HepG2 (cell line): ENCODE results near the gene NFATC3. TPM values are rescaled to one million over a fixed set of nuclear protein-coding genes. Genes with fewer than 3 reads are reported as not detected.

Experiments used
- ATAC-seq: fragments of 200-7000 bp; cut with Tn5 transposase; 3 replicates; pipeline ENCODE4 v1.9.1; 2020; ENCODE audit warnings: mild to moderate bottlenecking, moderate library complexity
- BruUV-seq: library from RNA; stranded (reverse); fragments of 400-500 nt; replicated peaks from 2 replicates; lab custom pipeline; 2021; lab: Mats Ljungman, UMichigan
- CTCF ChIA-PET: fragments of 300-600 bp; formaldehyde crosslinking; extraction: SDS; loops from one replicate; lab custom pipeline; 2021; ENCODE audit warnings: low total read pairs, inconsistent platforms, low intra/inter-chr PET ratio; lab: Yijun Ruan, JAX
- POLR2A ChIA-PET: fragments of 350-600 bp; sonication (Branson Sonifier 250); formaldehyde crosslinking; loops from one replicate; lab custom pipeline; 2020; ENCODE audit warnings: antibody characterized with exemption, inconsistent platforms; lab: Yijun Ruan, JAX
- DNase-seq: peaks from one replicate; pipeline ENCODE4 v3.0.0-alpha.2; 2015; ENCODE audit warnings: low spot score
- FAIRE-seq: peaks from 3 replicates; lab custom pipeline; 2011; peaks lifted over from hg19 to GRCh38; lab: Jason Lieb, UNC
- H2AFZ ChIP-seq: one replicate; pipeline ENCODE4 v1.6.1; 2011; ENCODE audit warnings: low read length, inconsistent platforms
- H3K27ac ChIP-seq: fragments of 300-600 bp; 3 replicates; pipeline ENCODE4 v1.8.0; 2011; ENCODE audit warnings: mixed run types, mild to moderate bottlenecking, mixed read lengths, low read length, inconsistent platforms; ENCODE audit not compliant: insufficient read depth; ENCODE audit errors: extremely low read length
- H3K27me3 ChIP-seq, 2 experiments: fragments of 200-600 bp in 1 of 2; 2 replicates in 1 of 2; 3 replicates in 1 of 2; pipeline versions ENCODE4 v1.6.0 to v1.8.0; 2011; ENCODE audit warnings: low read length in 2 of 2, mild to moderate bottlenecking in 2 of 2, moderate library complexity in 2 of 2, inconsistent platforms in 1 of 2; ENCODE audit not compliant: insufficient read depth in 2 of 2, control insufficient read depth in 1 of 2
- H3K36me3 ChIP-seq, 2 experiments: fragments of 200-600 bp in 1 of 2; replicated peaks in 1 of 2; 2 replicates in 1 of 2; 3 replicates in 1 of 2; pipeline versions ENCODE4 v1.5.1 to v1.8.0; 2011; ENCODE audit warnings: low read length in 2 of 2, inconsistent platforms in 1 of 2; ENCODE audit not compliant: insufficient read depth in 2 of 2, control insufficient read depth in 1 of 2
- H3K4me1 ChIP-seq: 2 replicates; pipeline ENCODE4 v1.5.1; 2012; ENCODE audit warnings: low read length, inconsistent platforms; ENCODE audit not compliant: insufficient read depth
- H3K4me2 ChIP-seq: 2 replicates; pipeline ENCODE4 v1.6.0; 2011; ENCODE audit warnings: low read depth, low read length, inconsistent platforms
- H3K4me3 ChIP-seq, 3 experiments: fragments of 200-600 bp in 1 of 3; sonication (generic), shearing (Covaris generic) in 1 of 3; replicated peaks in 1 of 3; 2 replicates each; pipeline ENCODE4 v1.5.1; 2011 to 2016; ENCODE audit warnings: low read length in 3 of 3, inconsistent platforms in 2 of 3, low read depth in 2 of 3, mild to moderate bottlenecking in 2 of 3, control low read depth in 1 of 3, mixed read lengths in 1 of 3; ENCODE audit not compliant: insufficient read depth in 1 of 3
- H3K79me2 ChIP-seq: one replicate; pipeline ENCODE4 v1.6.1; 2011; ENCODE audit warnings: low read length, inconsistent platforms; ENCODE audit not compliant: insufficient read depth
- H3K9ac ChIP-seq: 2 replicates; pipeline ENCODE4 v1.6.0; 2011; ENCODE audit warnings: mild to moderate bottlenecking, low read depth, low read length, inconsistent platforms; ENCODE audit not compliant: insufficient read depth
- H3K9me3 ChIP-seq: 2 replicates; pipeline ENCODE4 v1.5.1; 2012; ENCODE audit warnings: mild to moderate bottlenecking, low read length
- H4K20me1 ChIP-seq: 2 replicates; pipeline ENCODE4 v1.6.0; 2011; ENCODE audit warnings: inconsistent platforms, mild to moderate bottlenecking, low read length, moderate library complexity; ENCODE audit not compliant: insufficient read depth
- HNRNPUL1 ChIP-seq: fragments of 200-400 bp; formaldehyde crosslinking; IDR thresholded peaks from 2 replicates; pipeline ENCODE4 v1.6.1; 2017; ENCODE audit warnings: low read depth, mild to moderate bottlenecking, low read length, moderate library complexity
- RARG ChIP-seq: sonication (generic); formaldehyde crosslinking; IDR thresholded peaks from 2 replicates; pipeline ENCODE4 v1.4.0; 2020; ENCODE audit warnings: low read depth, mild to moderate bottlenecking, missing genetic modification reagents
- ZNF224 ChIP-seq: sonication (generic); formaldehyde crosslinking; IDR thresholded peaks from 2 replicates; pipeline ENCODE4 v1.5.0; 2020; ENCODE audit warnings: mild to moderate bottlenecking, missing genetic modification reagents
- ZNF569 ChIP-seq: sonication (generic); formaldehyde crosslinking; IDR thresholded peaks from 2 replicates; pipeline ENCODE4 v1.5.0; 2020; ENCODE audit warnings: mild to moderate bottlenecking, missing genetic modification reagents, moderate library complexity, borderline replicate concordance
- ZNF605 ChIP-seq: sonication (generic); formaldehyde crosslinking; IDR thresholded peaks from 2 replicates; pipeline ENCODE4 v1.8.0; 2022; ENCODE audit warnings: mild to moderate bottlenecking, missing genetic modification reagents
- ZNF7 ChIP-seq: IDR thresholded peaks from 2 replicates; pipeline ENCODE4 v1.6.1; 2016; ENCODE audit warnings: missing biosample characterization, missing genetic modification reagents
- ZNF841 ChIP-seq: sonication (generic); formaldehyde crosslinking; IDR thresholded peaks from 2 replicates; pipeline ENCODE4 v1.8.1; 2023; ENCODE audit warnings: missing genetic modification reagents, borderline replicate concordance
- WGBS: methylation state at CpG from one replicate; pipeline ENCODE4 v1.1.6; 2017; ENCODE audit warnings: low lambda C conversion rate; 5-methylcytosine and 5-hydroxymethylcytosine counted together
- in situ Hi-C: cut with HindIII; loops from 2 replicates; pipeline ENCODE4 v1.10.0; 2017; ENCODE audit warnings: low pct_unique_long_range_greater_than_20kb; ENCODE audit not compliant: extremely low pct_ligation_motif_present
- intact Hi-C: fragments of 100-400 bp; cut with micrococcal nuclease; formaldehyde crosslinking; loops from one replicate; pipeline ENCODE4 v1.10.0; 2022; ENCODE audit not compliant: unreplicated experiment
- polyA plus RNA-seq, 8 experiments: library from polyadenylated mRNA; depleted of rRNA in 3 of 8; stranded (reverse) in 7 of 8; unstranded in 1 of 8; fragments of >200 nt; fragmentation: Illumina TruSeq in 4 of 8; extraction: Trizol in 4 of 8; gene quantifications; 2 replicates each; pipeline versions ENCODE4 v1.2.1 to v1.2.3, GENCODE V29; 2011 to 2016; ENCODE audit warnings: low read depth in 4 of 8, missing spikeins in 1 of 8, mixed read lengths in 1 of 8; ENCODE audit not compliant: insufficient read depth in 1 of 8
- total RNA-seq, 5 experiments: library from RNA; depleted of rRNA; stranded (reverse); fragments of >200 nt; fragmentation: Illumina TruSeq; extraction: Trizol; gene quantifications; 2 replicates each; pipeline ENCODE4 v1.2.3, GENCODE V29; 2016; ENCODE audit warnings: low read depth in 1 of 5
- TF ChIP-seq, protein P1 (sequence below): sonication (generic); formaldehyde crosslinking; IDR thresholded peaks from 2 replicates; pipeline ENCODE4 v1.9.0; 2021; ENCODE audit warnings: missing genetic modification reagents, mild to moderate bottlenecking, borderline replicate concordance
- TF ChIP-seq, protein P2 (sequence below): sonication (generic); formaldehyde crosslinking; IDR thresholded peaks from 2 replicates; pipeline ENCODE4 v1.5.0; 2020; ENCODE audit warnings: missing genetic modification reagents
- TF ChIP-seq, protein P3 (sequence below): IDR thresholded peaks from 2 replicates; pipeline ENCODE4 v1.6.1; 2018; ENCODE audit warnings: missing genetic modification reagents, mild to moderate bottlenecking, missing compliant biosample characterization
- TF ChIP-seq, protein P4 (sequence below), 2 experiments: sonication (generic) in 1 of 2; formaldehyde crosslinking in 1 of 2; IDR thresholded peaks; 2 replicates each; pipeline versions ENCODE4 v1.4.0 to v1.6.1; 2016 to 2020; ENCODE audit warnings: borderline replicate concordance in 1 of 2, low read depth in 1 of 2, mild to moderate bottlenecking in 1 of 2, missing genetic modification reagents in 1 of 2

NFATC3 gene
- total and polyA plus RNA-seq, 2 of the 13 experiments (the other 11 are each of a cell fraction or from before 2014, with no cell fraction given), result 52.6 to 62.7 TPM

DNA sequence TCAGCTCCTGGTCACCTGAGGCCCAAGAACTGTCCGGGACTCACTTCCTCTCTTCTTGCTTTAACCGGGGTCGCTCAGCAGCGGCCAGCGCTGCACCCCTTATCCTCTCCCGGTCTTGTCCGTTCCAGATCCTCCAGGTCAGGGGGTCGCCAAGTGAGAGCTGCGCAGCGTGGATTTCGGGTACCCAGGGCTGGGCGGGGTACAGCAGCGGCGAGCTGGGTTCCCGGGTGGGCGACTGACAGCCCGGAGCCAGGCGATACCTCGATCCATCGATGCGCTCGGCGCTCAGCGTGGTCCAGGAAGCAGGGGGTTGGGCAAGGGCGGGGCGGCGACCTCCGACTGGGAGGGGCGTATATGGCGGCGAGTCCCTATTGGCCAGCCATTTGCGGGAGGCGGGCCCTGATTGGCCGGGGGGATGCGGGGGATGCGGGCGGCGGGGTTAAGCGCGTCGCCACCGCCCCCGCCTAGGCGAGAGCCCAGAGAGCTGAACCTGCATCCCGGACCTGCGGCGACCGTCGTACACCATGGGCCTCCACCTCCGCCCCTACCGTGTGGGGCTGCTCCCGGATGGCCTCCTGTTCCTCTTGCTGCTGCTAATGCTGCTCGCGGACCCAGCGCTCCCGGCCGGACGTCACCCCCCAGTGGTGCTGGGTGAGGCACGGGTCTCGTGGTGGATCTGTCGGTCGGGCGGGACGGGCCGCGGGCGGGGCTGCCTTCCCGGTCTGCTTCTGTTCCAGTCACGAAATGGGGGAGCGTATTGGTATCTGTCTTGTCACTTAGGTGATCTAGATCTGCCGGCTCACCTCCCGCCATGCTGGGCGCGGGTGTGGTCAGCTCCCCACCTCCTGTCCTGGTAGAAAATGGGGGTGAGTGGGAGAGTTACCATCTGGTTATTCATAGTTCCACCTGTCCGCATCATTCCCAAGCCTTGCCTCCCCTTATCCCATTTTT lies 160.0 kb downstream of the NFATC3 start, which contains the start of gene PLA2G15 (continued):
- TF ChIP-seq, protein P1, sequence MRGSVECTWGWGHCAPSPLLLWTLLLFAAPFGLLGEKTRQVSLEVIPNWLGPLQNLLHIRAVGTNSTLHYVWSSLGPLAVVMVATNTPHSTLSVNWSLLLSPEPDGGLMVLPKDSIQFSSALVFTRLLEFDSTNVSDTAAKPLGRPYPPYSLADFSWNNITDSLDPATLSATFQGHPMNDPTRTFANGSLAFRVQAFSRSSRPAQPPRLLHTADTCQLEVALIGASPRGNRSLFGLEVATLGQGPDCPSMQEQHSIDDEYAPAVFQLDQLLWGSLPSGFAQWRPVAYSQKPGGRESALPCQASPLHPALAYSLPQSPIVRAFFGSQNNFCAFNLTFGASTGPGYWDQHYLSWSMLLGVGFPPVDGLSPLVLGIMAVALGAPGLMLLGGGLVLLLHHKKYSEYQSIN (CRISPR knock-in tag), result no peak
- TF ChIP-seq, protein P2, sequence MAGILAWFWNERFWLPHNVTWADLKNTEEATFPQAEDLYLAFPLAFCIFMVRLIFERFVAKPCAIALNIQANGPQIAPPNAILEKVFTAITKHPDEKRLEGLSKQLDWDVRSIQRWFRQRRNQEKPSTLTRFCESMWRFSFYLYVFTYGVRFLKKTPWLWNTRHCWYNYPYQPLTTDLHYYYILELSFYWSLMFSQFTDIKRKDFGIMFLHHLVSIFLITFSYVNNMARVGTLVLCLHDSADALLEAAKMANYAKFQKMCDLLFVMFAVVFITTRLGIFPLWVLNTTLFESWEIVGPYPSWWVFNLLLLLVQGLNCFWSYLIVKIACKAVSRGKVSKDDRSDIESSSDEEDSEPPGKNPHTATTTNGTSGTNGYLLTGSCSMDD (CRISPR knock-in tag), result no peak
- TF ChIP-seq, protein P3, sequence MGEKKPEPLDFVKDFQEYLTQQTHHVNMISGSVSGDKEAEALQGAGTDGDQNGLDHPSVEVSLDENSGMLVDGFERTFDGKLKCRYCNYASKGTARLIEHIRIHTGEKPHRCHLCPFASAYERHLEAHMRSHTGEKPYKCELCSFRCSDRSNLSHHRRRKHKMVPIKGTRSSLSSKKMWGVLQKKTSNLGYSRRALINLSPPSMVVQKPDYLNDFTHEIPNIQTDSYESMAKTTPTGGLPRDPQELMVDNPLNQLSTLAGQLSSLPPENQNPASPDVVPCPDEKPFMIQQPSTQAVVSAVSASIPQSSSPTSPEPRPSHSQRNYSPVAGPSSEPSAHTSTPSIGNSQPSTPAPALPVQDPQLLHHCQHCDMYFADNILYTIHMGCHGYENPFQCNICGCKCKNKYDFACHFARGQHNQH (CRISPR knock-in tag), result peak; percentile 40; the same call in 1 of the 2 replicates
- TF ChIP-seq ZNF841 (CRISPR knock-in tag) (no peak), RARG (CRISPR knock-in tag) (no peak)

DNA sequence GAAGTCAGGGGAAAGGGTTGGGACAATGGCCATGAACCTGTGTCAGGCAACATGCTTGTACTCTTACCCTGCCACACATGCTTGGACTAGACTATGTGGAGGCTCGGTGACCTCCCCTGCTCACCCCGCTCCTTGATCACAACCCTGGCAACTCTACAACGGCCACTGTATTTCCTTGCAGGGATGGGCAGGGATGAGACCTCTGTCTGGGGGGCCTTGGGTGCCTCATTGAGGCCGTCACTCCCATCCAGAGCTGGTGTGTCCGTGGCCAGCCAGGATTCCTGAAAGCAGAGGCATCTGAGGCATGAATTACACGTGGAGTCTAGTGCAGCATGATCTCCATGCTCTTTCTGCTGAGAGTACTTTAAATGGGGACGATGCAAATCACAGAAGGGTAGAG lies 161.0 kb downstream of the NFATC3 start:
- H3K4me1 ChIP-seq, result peaks cover 59% of the 10 kb centered on the region
- no peak overlapping the region for H3K27ac ChIP-seq
- H3K4me2 ChIP-seq, result peak overlapping the region; percentile 89
- intact Hi-C loops (no loop called here), in situ Hi-C loops (no loop called here)
- DNase-seq (no peak), ATAC-seq (peak; percentile 3), FAIRE-seq (no peak)
- POLR2A ChIA-PET, result interaction anchor here (1.1 to 2.9 kb wide), 4 partner anchors 9 to 162 kb away, joined by 4 to 19 read pairs (median 10); partner anchors contain the start of genes ESRP2, PRMT7 and SLC7A6OS
- no peaks in the 10 kb centered on the region for H3K79me2 ChIP-seq
- H3K36me3 ChIP-seq, result peaks cover 4 to 13% of the 10 kb centered on the region in 2 experiments; a peak in 4 of 5 replicates
- BruUV-seq, result TSS peak; percentile 66
- no peaks in the 10 kb centered on the region for H3K9me3 ChIP-seq
- H2AFZ ChIP-seq, result no peak overlapping the region
- H3K27me3 ChIP-seq, result no peaks in the 10 kb centered on the region; a peak in 1 of 5 replicates
- CTCF ChIA-PET, result no interaction called here
- H4K20me1 ChIP-seq, result no peaks in the 10 kb centered on the region
- H3K9ac ChIP-seq, result peak overlapping the region; percentile 60
- WGBS, result 54% methylated on average over 7 of the region's 7 CpGs
- H3K4me3 ChIP-seq, result peak overlapping the region; percentile 85 to 97 (median 89)
- TF ChIP-seq ZNF7 (CRISPR knock-in tag) (no peak), HNRNPUL1 (no peak), ZNF569 (CRISPR knock-in tag) (no peak), ZNF605 (CRISPR knock-in tag) (peak; percentile 1; the same call in 1 of the 2 replicates), ZNF224 (0 out of 2 replicates have a peak, but pooled peaks have one; percentile 13)
- TF ChIP-seq, protein P4, sequence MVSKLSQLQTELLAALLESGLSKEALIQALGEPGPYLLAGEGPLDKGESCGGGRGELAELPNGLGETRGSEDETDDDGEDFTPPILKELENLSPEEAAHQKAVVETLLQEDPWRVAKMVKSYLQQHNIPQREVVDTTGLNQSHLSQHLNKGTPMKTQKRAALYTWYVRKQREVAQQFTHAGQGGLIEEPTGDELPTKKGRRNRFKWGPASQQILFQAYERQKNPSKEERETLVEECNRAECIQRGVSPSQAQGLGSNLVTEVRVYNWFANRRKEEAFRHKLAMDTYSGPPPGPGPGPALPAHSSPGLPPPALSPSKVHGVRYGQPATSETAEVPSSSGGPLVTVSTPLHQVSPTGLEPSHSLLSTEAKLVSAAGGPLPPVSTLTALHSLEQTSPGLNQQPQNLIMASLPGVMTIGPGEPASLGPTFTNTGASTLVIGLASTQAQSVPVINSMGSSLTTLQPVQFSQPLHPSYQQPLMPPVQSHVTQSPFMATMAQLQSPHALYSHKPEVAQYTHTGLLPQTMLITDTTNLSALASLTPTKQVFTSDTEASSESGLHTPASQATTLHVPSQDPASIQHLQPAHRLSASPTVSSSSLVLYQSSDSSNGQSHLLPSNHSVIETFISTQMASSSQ (IDR thresholded peaks at IDR 0.05; ENCODE audit: low read depth), result no peak
- TF ChIP-seq, protein P4 (CRISPR knock-in tag; IDR thresholded peaks at IDR 0.05; ENCODE audit: borderline replicate concordance), result no peak
